HL-60 (cell line): ENCODE results near the gene TRIM54.

Experiments used
- CTCF ChIP-seq: IDR thresholded peaks from one replicate; pipeline ENCODE4 v1.5.1; 2011; ENCODE audit warnings: low read length, control low read depth, inconsistent platforms; ENCODE audit not compliant: insufficient read depth
- GABPA ChIP-seq: IDR thresholded peaks from 2 replicates; pipeline ENCODE4 v1.6.1; 2012; ENCODE audit warnings: low read depth
- POLR2AphosphoS5 ChIP-seq: IDR thresholded peaks from 2 replicates; pipeline ENCODE4 v1.6.1; 2012; ENCODE audit warnings: low read depth
- REST ChIP-seq: IDR thresholded peaks from 2 replicates; pipeline ENCODE4 v1.6.1; 2012; ENCODE audit warnings: low read depth; ENCODE audit not compliant: insufficient replicate concordance
- SPI1 ChIP-seq: IDR thresholded peaks from 2 replicates; pipeline ENCODE4 v1.6.1; 2012; ENCODE audit warnings: low read depth, mild to moderate bottlenecking, borderline replicate concordance

- TF ChIP-seq CTCF (no peak), REST (no peak), POLR2AphosphoS5 (no peak), GABPA (no peak), SPI1 (no peak)
Observed at GRCh38 chr2:27306573-27307286, 24.5 kb downstream of the TRIM54 start.
